Measurements from ENCODE around the gene FAM3C. TPM values are rescaled to one million over a fixed set of nuclear protein-coding genes. Genes with fewer than 3 reads are reported as not detected.
"Not testable (repeated sequence)": the region's sequence is repeated elsewhere in the genome, so short reads cannot be mapped to it uniquely, and the experiment has no call there.

FAM3C gene
- polyA plus RNA-seq, 4 donors, result 90.2 to 130 (median 118) TPM

- DNase-seq (ENCODE audit: low read depth in 4 of 4, low spot score in 2 of 4), result no peak
These were observed 61.0 kb downstream of the FAM3C start for GRCh38 chr7:121334875-121335648.

GRCh38 chr7:121334376-121334775 is 61.7 kb downstream of the FAM3C start:
- DNase-seq (ENCODE audit: low read depth in 4 of 4, low spot score in 2 of 4), result no peak

GRCh38 chr7:121331574-121331973 is 64.5 kb downstream of the FAM3C start:
- DNase-seq (ENCODE audit: low read depth in 4 of 4, low spot score in 2 of 4), result no peak

GRCh38 chr7:121331048-121331447 is 65.1 kb downstream of the FAM3C start:
- no peak for DNase-seq (ENCODE audit: low read depth in 4 of 4, low spot score in 2 of 4)

GRCh38 chr7:121330053-121330833 is 65.9 kb downstream of the FAM3C start:
- DNase-seq (ENCODE audit: low read depth in 4 of 4, low spot score in 2 of 4), result no peak

- DNase-seq (ENCODE audit: low read depth in 4 of 4, low spot score in 2 of 4), result no peak
These were observed 66.7 kb downstream of the FAM3C start for GRCh38 chr7:121329191-121330052.

DNA sequence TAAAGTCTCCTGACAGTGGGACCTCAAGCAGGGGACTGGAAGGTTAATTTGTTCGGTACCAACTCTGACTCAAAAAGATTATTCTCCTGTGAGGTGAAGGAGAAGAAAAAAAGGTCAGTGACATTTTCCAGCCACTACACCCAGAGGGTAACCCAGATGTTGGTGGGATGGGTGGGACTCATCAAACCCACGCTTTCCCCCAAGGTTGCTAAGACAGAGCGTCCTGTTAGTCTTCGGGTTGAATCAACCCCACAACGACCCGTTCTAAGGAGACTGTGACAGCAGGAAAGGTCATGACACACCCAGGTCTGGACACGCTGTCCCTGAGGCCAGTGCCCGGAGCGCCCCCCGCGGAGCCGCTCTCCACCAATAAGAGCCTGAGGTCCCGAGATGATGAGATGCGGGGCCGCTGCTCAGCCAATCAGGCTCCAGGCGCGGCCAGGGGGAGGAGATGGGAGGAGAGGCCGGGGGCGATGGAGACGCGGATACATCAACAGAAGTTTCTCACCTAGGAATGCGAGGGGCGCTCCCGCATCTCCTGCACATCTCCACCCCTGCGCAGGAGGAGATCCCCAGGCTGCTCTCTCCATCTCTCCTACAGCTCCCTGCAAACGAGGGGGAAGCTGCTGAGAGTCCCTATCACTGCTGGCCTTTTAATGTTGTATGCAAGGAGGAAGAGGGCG is 67.5 kb downstream of the FAM3C start, which contains the start of gene WNT16:
TSS of gene WNT16 (plus strand) at position 493 of the 683 bp plus-strand sequence. CDS start 293 bp downstream, outside the sequence.
- DNase-seq (ENCODE audit: low read depth in 4 of 4, low spot score in 2 of 4), result no peak

DNA sequence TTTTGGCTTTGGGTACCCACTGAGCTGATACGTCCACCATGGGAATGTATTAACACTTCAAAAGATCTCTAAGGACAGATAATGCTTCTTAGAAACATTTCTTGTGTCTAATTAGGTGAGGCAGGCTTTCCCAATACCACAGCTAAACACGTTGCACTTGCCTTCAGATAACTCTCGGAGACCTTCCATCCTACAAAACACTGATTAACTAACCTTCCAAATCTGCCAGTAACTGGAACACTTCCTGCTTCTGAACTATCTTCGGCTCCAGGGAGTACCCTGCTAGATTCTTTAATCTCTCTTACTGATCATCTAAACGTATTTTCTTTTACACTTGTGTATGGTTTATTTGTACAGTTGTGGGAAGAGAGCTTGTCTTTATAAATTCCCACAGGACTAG is 68.4 kb downstream of the FAM3C start:
- DNase-seq (ENCODE audit: low read depth in 4 of 4, low spot score in 2 of 4), result no peak

DNA sequence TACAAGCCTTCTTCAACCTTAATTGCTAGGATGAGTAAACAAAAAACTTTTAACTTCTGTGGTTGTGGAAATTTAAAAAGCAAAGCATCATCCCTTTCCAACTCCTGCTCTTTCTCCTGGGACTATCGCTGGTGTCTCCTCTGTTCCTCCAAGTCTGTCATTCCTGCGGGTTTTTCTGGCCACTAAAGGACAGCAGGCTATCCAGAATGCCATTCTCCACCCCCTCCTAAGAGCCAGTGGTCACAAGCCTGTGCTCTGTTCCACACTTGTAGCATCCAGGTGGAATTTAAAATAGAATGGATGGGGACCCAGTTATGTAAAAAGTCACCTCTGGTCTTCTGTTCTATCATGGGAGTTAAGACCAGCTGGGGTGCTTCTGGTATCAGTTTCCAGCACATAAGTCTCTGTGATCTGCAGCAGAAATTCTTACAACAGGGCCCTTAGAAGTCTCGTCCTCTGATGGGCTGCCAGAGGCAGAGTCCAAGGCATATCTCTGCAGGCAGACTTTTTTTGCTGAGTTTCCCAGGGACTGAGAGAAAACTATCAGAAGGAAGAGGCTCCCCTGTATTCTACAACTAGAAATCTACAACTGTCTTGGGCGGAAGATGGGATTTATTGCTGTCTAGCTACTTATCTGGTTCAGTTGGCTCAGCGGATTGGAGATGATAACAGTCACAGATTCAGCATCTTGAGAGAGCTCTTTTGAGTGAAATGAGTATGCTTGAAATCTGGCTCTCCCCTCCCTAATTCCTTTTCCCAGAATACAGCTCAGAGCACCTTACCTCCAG is 72.4 kb downstream of the FAM3C start:
- no peak for DNase-seq (ENCODE audit: low read depth in 4 of 4, low spot score in 2 of 4)

DNA sequence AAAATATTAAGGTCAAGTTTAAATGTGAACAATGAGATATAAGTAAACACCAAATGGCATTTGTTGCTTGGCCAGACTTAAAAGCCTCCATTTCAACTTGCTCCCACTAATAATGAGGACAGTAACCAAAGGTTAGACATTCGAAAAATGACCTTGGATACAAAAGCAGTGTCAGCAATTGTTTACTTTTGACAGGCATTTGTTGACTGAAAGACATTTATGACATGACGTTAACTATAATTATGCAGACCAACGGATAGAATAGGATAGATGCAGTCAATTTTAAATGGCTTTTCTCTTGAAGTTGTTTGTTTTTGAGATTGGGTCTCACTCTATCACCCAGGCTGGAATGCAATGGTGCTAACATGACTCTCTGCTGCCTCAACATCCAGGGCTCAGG is 73.6 kb downstream of the FAM3C start:
- DNase-seq (ENCODE audit: low read depth in 4 of 4, low spot score in 2 of 4), result no peak

- DNase-seq (ENCODE audit: low read depth in 4 of 4, low spot score in 2 of 4), result not testable (repeated sequence)
These were observed 80.9 kb downstream of the FAM3C start for GRCh38 chr7:121315170-121315569.

DNA sequence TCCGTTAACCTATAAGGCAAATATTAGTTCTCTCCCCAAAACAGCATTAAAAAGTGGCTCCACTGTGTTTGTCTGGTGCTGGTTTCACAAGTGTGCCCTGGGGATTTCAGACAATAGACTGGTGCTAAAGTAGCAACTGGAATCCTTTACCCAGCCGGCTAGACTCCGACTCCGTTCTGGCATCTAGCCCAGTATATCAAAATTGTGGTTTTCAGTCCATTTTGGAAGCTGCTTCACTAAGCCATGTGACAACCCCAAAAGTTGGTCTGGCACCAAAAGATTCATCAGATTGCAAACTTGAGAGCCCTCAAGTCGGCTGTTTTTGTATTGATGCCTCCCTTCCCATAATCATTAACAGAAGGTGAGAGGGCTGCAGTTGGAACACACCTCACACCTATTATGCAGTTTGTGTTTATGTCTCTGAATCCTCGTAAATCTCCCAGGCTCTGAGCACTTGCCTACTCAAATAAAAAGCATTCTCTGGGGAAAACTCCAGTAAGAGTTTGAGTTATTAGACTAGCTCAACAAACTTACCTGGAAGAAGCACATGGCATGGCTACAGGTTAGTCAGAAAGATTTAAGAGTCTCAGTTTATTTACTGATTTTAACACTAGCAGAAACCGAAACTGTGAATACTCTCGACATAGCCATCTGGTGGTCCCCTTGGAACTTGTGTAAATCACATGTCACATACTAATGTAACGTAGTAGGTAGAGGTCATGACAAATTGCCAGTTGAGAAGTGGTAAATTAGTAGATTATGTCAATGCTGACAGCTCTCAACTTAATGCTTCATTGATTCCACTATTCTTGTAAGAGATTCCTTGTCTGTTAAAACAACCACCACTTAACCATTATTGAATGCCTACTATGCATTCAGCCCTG is 82.1 kb downstream of the FAM3C start:
- DNase-seq (ENCODE audit: low read depth in 4 of 4, low spot score in 2 of 4), result no peak

DNA sequence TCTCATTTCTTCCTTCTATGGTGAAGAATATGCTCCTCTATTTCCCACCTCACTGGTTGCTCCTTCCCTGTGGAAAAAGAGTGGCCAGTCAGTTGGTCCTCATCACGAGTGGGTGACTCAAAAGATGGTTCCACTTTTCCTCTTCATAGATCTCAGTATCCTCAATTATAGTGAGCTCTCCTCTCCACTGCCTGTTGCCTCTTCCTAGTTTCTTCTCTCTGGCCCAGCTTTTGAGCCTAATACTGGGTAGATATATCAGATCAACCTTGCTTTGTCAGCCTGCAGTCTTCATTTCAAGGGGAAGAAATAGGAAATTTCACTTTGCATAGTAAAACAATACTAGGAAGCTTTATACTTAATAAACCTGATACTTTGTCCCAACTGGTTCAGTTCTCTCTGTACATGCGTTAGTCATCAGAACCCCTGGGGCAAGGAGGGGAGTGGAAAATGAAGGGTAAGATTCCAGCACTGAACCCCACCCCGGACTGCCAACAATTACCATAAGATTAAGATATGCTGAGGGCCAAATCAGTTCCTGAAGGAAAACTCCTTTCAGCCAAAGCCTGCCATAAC is 82.8 kb downstream of the FAM3C start:
- no peak for DNase-seq (ENCODE audit: low read depth in 4 of 4, low spot score in 2 of 4)

DNA sequence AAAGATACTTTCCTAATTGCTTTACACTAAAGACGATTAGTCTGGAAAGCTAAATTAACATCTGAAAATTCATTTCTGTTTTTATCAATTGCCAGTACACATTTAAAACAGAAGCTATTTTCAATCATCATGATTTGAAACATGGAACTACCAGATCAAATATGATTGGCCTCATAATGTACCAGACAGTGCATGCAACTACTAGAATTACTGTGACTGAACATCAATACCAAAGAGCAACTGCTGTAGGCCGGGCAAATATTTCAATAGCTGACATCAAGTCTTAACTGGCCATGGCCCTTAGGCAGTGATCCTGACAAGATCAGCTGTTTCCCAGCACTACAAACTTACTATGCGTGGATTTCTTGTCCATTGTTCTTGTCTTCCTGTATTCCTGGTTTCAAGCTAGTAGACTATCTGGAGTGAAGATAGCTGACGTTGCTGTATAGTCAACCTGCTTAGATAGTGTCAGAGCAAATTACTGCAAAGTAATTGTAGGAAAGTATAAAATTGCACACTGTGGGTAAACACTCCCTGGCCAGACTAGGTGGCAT is 89.0 kb downstream of the FAM3C start:
- no peak for DNase-seq (ENCODE audit: low read depth in 4 of 4, low spot score in 2 of 4)

GRCh38 chr7:121306565-121306964 is 89.5 kb downstream of the FAM3C start:
- no peak for DNase-seq (ENCODE audit: low read depth in 4 of 4, low spot score in 2 of 4)

DNA sequence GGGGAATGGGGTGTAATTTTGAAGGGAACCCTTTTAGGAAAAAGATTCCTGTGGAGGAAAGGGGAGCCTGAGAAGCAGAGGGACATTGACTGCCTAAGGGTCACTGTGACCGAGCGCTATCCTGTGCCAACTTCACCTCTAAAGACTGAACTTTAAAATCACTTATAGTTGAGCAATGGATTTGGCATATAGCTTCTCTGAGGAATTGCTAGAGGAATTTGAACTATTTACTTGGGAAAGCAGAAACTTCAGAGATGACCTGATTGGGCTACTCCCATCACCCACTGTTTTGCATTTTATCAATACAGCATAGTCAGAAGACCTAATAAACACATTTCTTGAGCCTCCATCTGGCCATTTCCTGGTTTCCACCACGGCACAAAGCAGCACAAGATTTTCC is 91.0 kb downstream of the FAM3C start:
- DNase-seq (ENCODE audit: low read depth in 4 of 4, low spot score in 2 of 4), result no peak

DNA sequence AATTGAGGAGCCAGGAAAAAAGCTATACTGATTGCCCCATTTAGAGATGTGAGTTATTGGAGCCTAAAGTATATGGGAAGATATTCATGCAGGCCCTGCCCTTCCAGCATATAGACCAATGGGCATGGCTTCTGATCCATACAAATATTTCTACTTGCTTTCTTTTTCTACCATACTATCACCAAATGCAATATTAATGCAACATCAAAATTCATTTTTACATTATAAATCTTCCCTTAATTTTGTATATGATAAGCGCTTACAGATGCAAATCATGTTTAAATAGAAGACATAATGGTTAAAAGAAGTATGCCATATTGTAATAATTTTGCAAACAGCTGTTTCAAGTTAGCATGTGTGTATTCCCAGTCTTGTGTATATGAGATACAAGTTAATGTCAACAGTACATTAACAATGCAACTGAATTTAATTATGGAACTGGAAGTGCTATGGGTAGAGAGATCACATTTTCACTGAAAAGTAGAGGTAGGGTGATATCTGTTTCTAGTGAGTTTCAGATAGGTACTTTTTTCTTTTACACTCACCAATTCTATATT is 91.9 kb downstream of the FAM3C start:
- DNase-seq (ENCODE audit: low read depth in 4 of 4, low spot score in 2 of 4), result no peak

All from left renal cortex interstitium (tissue), 4 donors.